Mesothelial cell of epicardium (in vitro differentiated cells): ENCODE measurements around the gene FRMD5. TPM values are rescaled to one million over a fixed set of nuclear protein-coding genes. Genes with fewer than 3 reads are reported as not detected.

Experiments
- DNase-seq, 2 experiments: peaks; one replicate each; pipeline ENCODE4 v3.0.0; 2021; ENCODE audit warnings: low spot score in 2 of 2; ENCODE audit not compliant: unreplicated experiment in 2 of 2
- H3K27ac Mint-ChIP-seq: 2 replicates; pipeline ENCODE4 v1.8.0; 2021; ENCODE audit warnings: mixed read lengths
- H3K27me3 Mint-ChIP-seq: 2 replicates; pipeline ENCODE4 v1.8.0; 2021; ENCODE audit warnings: low read depth, mixed read lengths
- H3K36me3 Mint-ChIP-seq: 2 replicates; pipeline ENCODE4 v1.8.0; 2021; ENCODE audit warnings: mixed read lengths
- H3K4me1 Mint-ChIP-seq: 2 replicates; pipeline ENCODE4 v1.8.0; 2021; ENCODE audit warnings: mixed read lengths
- H3K4me3 Mint-ChIP-seq: 2 replicates; pipeline ENCODE4 v1.8.0; 2021; ENCODE audit warnings: mild to moderate bottlenecking, moderate library complexity, mixed read lengths
- H3K9me3 Mint-ChIP-seq: 2 replicates; pipeline ENCODE4 v1.8.0; 2021; ENCODE audit warnings: mixed read lengths
- total RNA-seq: library from RNA; stranded (reverse); gene quantifications from 3 replicates; pipeline ENCODE4 v1.2.1, GENCODE V29; 2021
- TF ChIP-seq, protein P1 (sequence below): fragments of 200-600 bp; sonication (generic); IDR thresholded peaks from one replicate; pipeline ENCODE4 v1.5.0; 2021; ENCODE audit warnings: antibody characterized with exemption; ENCODE audit not compliant: unreplicated experiment

Gene FRMD5
- total RNA-seq, 1 donor from 2014 or later = 2.5 TPM

GRCh38 chr15:44159492-44159891, 35.6 kb downstream of the FRMD5 start:
- Mint-ChIP-seq H3K27ac (no peak overlapping the region), H3K36me3 (no peaks in the 10 kb centered on the region), H3K27me3 (no peaks in the 10 kb centered on the region), H3K4me3 (no peak overlapping the region), H3K4me1 (peaks cover 15% of the 10 kb centered on the region), H3K9me3 (no peaks in the 10 kb centered on the region)
- DNase-seq = no peak
- TF ChIP-seq, protein P1, sequence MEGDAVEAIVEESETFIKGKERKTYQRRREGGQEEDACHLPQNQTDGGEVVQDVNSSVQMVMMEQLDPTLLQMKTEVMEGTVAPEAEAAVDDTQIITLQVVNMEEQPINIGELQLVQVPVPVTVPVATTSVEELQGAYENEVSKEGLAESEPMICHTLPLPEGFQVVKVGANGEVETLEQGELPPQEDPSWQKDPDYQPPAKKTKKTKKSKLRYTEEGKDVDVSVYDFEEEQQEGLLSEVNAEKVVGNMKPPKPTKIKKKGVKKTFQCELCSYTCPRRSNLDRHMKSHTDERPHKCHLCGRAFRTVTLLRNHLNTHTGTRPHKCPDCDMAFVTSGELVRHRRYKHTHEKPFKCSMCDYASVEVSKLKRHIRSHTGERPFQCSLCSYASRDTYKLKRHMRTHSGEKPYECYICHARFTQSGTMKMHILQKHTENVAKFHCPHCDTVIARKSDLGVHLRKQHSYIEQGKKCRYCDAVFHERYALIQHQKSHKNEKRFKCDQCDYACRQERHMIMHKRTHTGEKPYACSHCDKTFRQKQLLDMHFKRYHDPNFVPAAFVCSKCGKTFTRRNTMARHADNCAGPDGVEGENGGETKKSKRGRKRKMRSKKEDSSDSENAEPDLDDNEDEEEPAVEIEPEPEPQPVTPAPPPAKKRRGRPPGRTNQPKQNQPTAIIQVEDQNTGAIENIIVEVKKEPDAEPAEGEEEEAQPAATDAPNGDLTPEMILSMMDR = no peak

GRCh38 chr15:44158111-44158510, 37.0 kb downstream of the FRMD5 start:
- no peaks in the 10 kb centered on the region for H3K9me3 Mint-ChIP-seq
- peaks cover 10% of the 10 kb centered on the region for H3K4me1 Mint-ChIP-seq
- no peak for DNase-seq
- H3K27me3 Mint-ChIP-seq = no peaks in the 10 kb centered on the region
- H3K27ac Mint-ChIP-seq = peak overlapping the region; percentile 3
- TF ChIP-seq, protein P1 = no peak
- H3K4me3 Mint-ChIP-seq = no peak overlapping the region
- no peaks in the 10 kb centered on the region for H3K36me3 Mint-ChIP-seq

DNA sequence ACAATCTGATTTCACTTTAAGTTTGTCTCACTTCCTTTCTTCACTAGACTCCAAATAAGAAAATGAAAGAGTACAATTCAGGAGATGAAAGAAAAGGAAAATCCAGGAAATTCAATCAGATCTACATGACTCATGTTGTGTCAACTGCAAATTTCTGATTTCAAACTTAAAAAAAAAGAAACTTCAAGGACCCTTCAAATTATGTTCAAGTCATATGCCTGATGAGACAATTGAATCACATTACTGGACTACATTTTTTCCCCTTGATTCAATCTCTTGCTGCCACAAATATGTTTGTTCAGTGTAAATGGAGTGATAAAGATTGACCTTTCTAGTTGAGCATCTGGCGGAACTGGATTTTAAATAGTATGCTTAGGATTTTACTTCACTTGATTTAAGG, 37.4 kb downstream of the FRMD5 start:
- H3K36me3 Mint-ChIP-seq = no peaks in the 10 kb centered on the region
- no peak overlapping the region for H3K4me3 Mint-ChIP-seq
- H3K27me3 Mint-ChIP-seq = no peaks in the 10 kb centered on the region
- TF ChIP-seq, protein P1 = no peak
- H3K27ac Mint-ChIP-seq = peak overlapping the region; percentile 3
- H3K9me3 Mint-ChIP-seq = peaks cover 2% of the 10 kb centered on the region
- H3K4me1 Mint-ChIP-seq = peaks cover 10% of the 10 kb centered on the region
- DNase-seq = no peak

DNA sequence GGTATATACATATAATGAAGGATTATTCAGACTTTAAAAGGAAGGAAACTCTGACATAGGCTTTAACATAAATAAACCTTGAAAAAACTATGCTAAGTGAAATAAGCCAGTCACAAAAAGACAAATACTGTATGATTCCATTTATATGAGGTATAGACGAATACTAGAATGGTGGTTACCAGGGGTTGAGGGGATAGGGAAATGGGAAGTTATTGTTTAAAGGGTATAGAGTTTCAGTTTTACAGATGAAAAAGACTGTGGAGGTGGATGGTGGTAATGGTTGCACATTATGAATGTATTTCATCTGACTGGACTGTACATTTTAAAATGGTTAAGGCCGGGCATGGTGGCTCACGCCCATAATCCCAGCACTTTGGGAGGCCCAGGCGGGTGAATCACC, 41.7 kb downstream of the FRMD5 start:
- DNase-seq = no peak
- Mint-ChIP-seq H3K27me3 (peaks cover 1% of the 10 kb centered on the region), H3K9me3 (peaks cover 13% of the 10 kb centered on the region), H3K4me3 (no peak overlapping the region), H3K4me1 (peaks cover 9% of the 10 kb centered on the region), H3K36me3 (no peaks in the 10 kb centered on the region), H3K27ac (no peak overlapping the region)
- TF ChIP-seq, protein P1 = no peak

- Mint-ChIP-seq H3K4me3 (no peak overlapping the region), H3K36me3 (no peaks in the 10 kb centered on the region), H3K9me3 (peaks cover 13% of the 10 kb centered on the region), H3K4me1 (no peaks in the 10 kb centered on the region), H3K27me3 (peaks cover 1% of the 10 kb centered on the region), H3K27ac (no peak overlapping the region)
- TF ChIP-seq, protein P1 = no peak
- no peak for DNase-seq
Observed at GRCh38 chr15:44149224-44149623, 45.8 kb downstream of the FRMD5 start.

GRCh38 chr15:44148580-44148979, 46.5 kb downstream of the FRMD5 start:
- TF ChIP-seq, protein P1 = no peak
- no peak overlapping the region for H3K4me3 Mint-ChIP-seq
- peaks cover 13% of the 10 kb centered on the region for H3K9me3 Mint-ChIP-seq
- no peaks in the 10 kb centered on the region for H3K36me3 Mint-ChIP-seq
- H3K27me3 Mint-ChIP-seq = peaks cover 1% of the 10 kb centered on the region
- DNase-seq = no peak
- H3K27ac Mint-ChIP-seq = no peak overlapping the region
- H3K4me1 Mint-ChIP-seq = no peaks in the 10 kb centered on the region
